H9 (cell line): ENCODE data around the gene PLXNB1. TPM values are rescaled to one million over a fixed set of nuclear protein-coding genes. Genes with fewer than 3 reads are reported as not detected.

Source experiments
- DNase-seq: peaks from one replicate; pipeline ENCODE4 v3.0.0-alpha.2; 2017
- H2AFZ ChIP-seq: one replicate; pipeline ENCODE4 v1.6.1; 2013; ENCODE audit warnings: mild to moderate bottlenecking, low read length, control low read depth, moderate library complexity
- H2AK5ac ChIP-seq: 2 replicates; pipeline ENCODE4 v1.6.1; 2013; ENCODE audit warnings: low read length, control low read depth, mixed read lengths; ENCODE audit not compliant: insufficient read length
- H2BK120ac ChIP-seq: one replicate; pipeline ENCODE4 v1.6.1; 2013; ENCODE audit warnings: low read depth, mild to moderate bottlenecking, low read length, control low read depth, inconsistent platforms; ENCODE audit not compliant: poor library complexity, severe bottlenecking
- H2BK12ac ChIP-seq: 2 replicates; pipeline ENCODE4 v1.6.1; 2013; ENCODE audit warnings: low read length, control low read depth, mixed read lengths, low read depth; ENCODE audit not compliant: insufficient read length
- H2BK15ac ChIP-seq: 2 replicates; pipeline ENCODE4 v1.6.1; 2013; ENCODE audit warnings: low read depth, low read length, control low read depth
- H2BK20ac ChIP-seq: one replicate; pipeline ENCODE4 v1.6.1; 2013; ENCODE audit warnings: low read depth, mild to moderate bottlenecking, low read length, control low read depth, inconsistent platforms; ENCODE audit not compliant: poor library complexity, severe bottlenecking
- H2BK5ac ChIP-seq: 2 replicates; pipeline ENCODE4 v1.6.1; 2013; ENCODE audit warnings: low read length, control low read depth, mixed read lengths; ENCODE audit not compliant: insufficient read length
- H3K14ac ChIP-seq: 2 replicates; pipeline ENCODE4 v1.6.1; 2013; ENCODE audit warnings: low read length, control low read depth; ENCODE audit not compliant: insufficient read depth
- H3K18ac ChIP-seq: 2 replicates; pipeline ENCODE4 v1.6.1; 2013; ENCODE audit warnings: low read depth, mild to moderate bottlenecking, mixed read lengths, low read length, control low read depth; ENCODE audit not compliant: insufficient read length
- H3K23ac ChIP-seq: 2 replicates; pipeline ENCODE4 v1.6.1; 2013; ENCODE audit warnings: low read length, control low read depth, mixed read lengths, low read depth; ENCODE audit not compliant: insufficient read length
- H3K23me2 ChIP-seq: 2 replicates; pipeline ENCODE4 v1.6.1; 2013; ENCODE audit warnings: low read depth, mild to moderate bottlenecking, mixed read lengths, low read length, control low read depth; ENCODE audit not compliant: insufficient read length, poor library complexity, severe bottlenecking
- H3K27ac ChIP-seq: 2 replicates; pipeline ENCODE4 v1.5.1; 2013; ENCODE audit warnings: low read length, control low read depth, mixed read lengths, low read depth; ENCODE audit not compliant: insufficient read length
- H3K27me3 ChIP-seq: 2 replicates; pipeline ENCODE4 v1.6.1; 2013; ENCODE audit warnings: low read length, control low read depth, inconsistent platforms; ENCODE audit not compliant: insufficient read depth
- H3K4ac ChIP-seq: 2 replicates; pipeline ENCODE4 v1.6.1; 2013; ENCODE audit warnings: low read depth, mild to moderate bottlenecking, control low read depth, inconsistent platforms, low read length, moderate library complexity
- H3K4me1 ChIP-seq: 2 replicates; pipeline ENCODE4 v1.6.1; 2013; ENCODE audit warnings: low read length, control low read depth, inconsistent platforms; ENCODE audit not compliant: insufficient read depth
- H3K4me2 ChIP-seq: 2 replicates; pipeline ENCODE4 v1.6.1; 2013; ENCODE audit warnings: low read length, control low read depth, mixed read lengths; ENCODE audit not compliant: insufficient read length, insufficient read depth
- H3K56ac ChIP-seq: 2 replicates; pipeline ENCODE4 v1.6.1; 2013; ENCODE audit warnings: low read depth, mild to moderate bottlenecking, mixed read lengths, low read length, control low read depth; ENCODE audit not compliant: insufficient read length
- H3K79me1 ChIP-seq: 2 replicates; pipeline ENCODE4 v1.6.1; 2013; ENCODE audit warnings: low read depth, mild to moderate bottlenecking, moderate library complexity, low read length, control low read depth, inconsistent platforms; ENCODE audit not compliant: insufficient read depth, poor library complexity, severe bottlenecking
- H3K79me2 ChIP-seq: 2 replicates; pipeline ENCODE4 v1.6.1; 2013; ENCODE audit warnings: low read length, control low read depth, inconsistent platforms; ENCODE audit not compliant: insufficient read depth
- H3K9ac ChIP-seq: 2 replicates; pipeline ENCODE4 v1.6.1; 2013; ENCODE audit warnings: low read length, control low read depth, mixed read lengths; ENCODE audit not compliant: insufficient read length; ENCODE audit errors: extremely low read depth
- H3K9me3 ChIP-seq: one replicate; pipeline ENCODE4 v1.6.1; 2013; ENCODE audit warnings: low read depth, low read length, inconsistent platforms; ENCODE audit not compliant: control insufficient read depth
- H3T11ph ChIP-seq: one replicate; pipeline ENCODE4 v1.6.1; 2013; ENCODE audit warnings: mild to moderate bottlenecking, low read length, control low read depth, inconsistent platforms
- H4K20me1 ChIP-seq: one replicate; pipeline ENCODE4 v1.6.1; 2013; ENCODE audit not compliant: control insufficient read depth, insufficient read length, insufficient read depth
- H4K5ac ChIP-seq: 2 replicates; pipeline ENCODE4 v1.6.1; 2013; ENCODE audit warnings: low read depth, mild to moderate bottlenecking, mixed read lengths, low read length, control low read depth; ENCODE audit not compliant: insufficient read length
- H4K8ac ChIP-seq: replicated peaks from 2 replicates; pipeline ENCODE4 v1.6.1; 2013; ENCODE audit warnings: low read length, control low read depth, mixed read lengths, low read depth; ENCODE audit not compliant: insufficient read length
- H4K91ac ChIP-seq: 2 replicates; pipeline ENCODE4 v1.6.1; 2013; ENCODE audit warnings: low read depth, mild to moderate bottlenecking, moderate library complexity, mixed read lengths, low read length, control low read depth; ENCODE audit not compliant: insufficient read length
- H3K27ac Mint-ChIP-seq, 3 experiments: 2 replicates in 2 of 3; 3 replicates in 1 of 3; pipeline ENCODE4 v1.8.0; 2020 to 2021; ENCODE audit warnings: mixed read lengths in 3 of 3, mild to moderate bottlenecking in 1 of 3, moderate library complexity in 1 of 3
- H3K27me3 Mint-ChIP-seq: 2 replicates; pipeline ENCODE4 v1.8.0; 2021; ENCODE audit warnings: low read depth, mild to moderate bottlenecking, moderate library complexity, mixed read lengths
- H3K36me3 Mint-ChIP-seq, 3 experiments: 2 replicates in 2 of 3; 3 replicates in 1 of 3; pipeline ENCODE4 v1.8.0; 2020 to 2021; ENCODE audit warnings: low read depth in 3 of 3, mixed read lengths in 3 of 3; ENCODE audit not compliant: insufficient read depth in 1 of 3
- H3K4me1 Mint-ChIP-seq, 2 experiments: 2 replicates each; pipeline ENCODE4 v1.8.0; 2020; ENCODE audit warnings: mixed read lengths in 2 of 2
- H3K4me3 Mint-ChIP-seq, 2 experiments: 2 replicates in 1 of 2; 3 replicates in 1 of 2; pipeline ENCODE4 v1.8.0; 2020 to 2021; ENCODE audit warnings: mild to moderate bottlenecking in 2 of 2, mixed read lengths in 2 of 2, moderate library complexity in 1 of 2
- H3K9me3 Mint-ChIP-seq, 2 experiments: 2 replicates in 1 of 2; 3 replicates in 1 of 2; pipeline ENCODE4 v1.8.0; 2020; ENCODE audit warnings: mild to moderate bottlenecking in 2 of 2, mixed read lengths in 2 of 2, moderate library complexity in 1 of 2
- CTCF ChIP-seq: fragments of 200-600 bp; sonication (generic); conservative IDR thresholded peaks from 3 replicates; pipeline ENCODE4 v1.8.0; 2021; ENCODE audit warnings: antibody characterized with exemption, mild to moderate bottlenecking
- WGBS: extraction: QIAGEN DNeasy Blood & Tissue Kit; methylation state at CpG from one replicate; pipeline ENCODE4 v1.1.7; 2013; ENCODE audit warnings: missing lambda C conversion rate, low lambda C conversion rate, mixed read lengths; ENCODE audit not compliant: insufficient read length; ENCODE audit errors: extremely low coverage; 5-methylcytosine and 5-hydroxymethylcytosine counted together
- total RNA-seq: library from RNA; stranded (reverse); gene quantifications from 2 replicates; pipeline ENCODE4 v1.2.1, GENCODE V29; 2021

Gene PLXNB1
- total RNA-seq, 1 experiment from 2014 or later, result 184 TPM

GRCh38 chr3:48419149-48419548 is 10.7 kb downstream of the PLXNB1 start:
- Mint-ChIP-seq H3K27ac (no peak overlapping the region), H3K27me3 (no peaks in the 10 kb centered on the region), H3K9me3 (no peaks in the 10 kb centered on the region), H3K36me3 (peaks cover 41 to 81% (median 77%) of the 10 kb centered on the region in 3 experiments), H3K4me1 (no peaks in the 10 kb centered on the region), H3K4me3 (no peak overlapping the region)
- H3K79me2 ChIP-seq, result no peaks in the 10 kb centered on the region; the same call in 1 of the 2 replicates
- TF ChIP-seq CTCF, result no peak
- H2AFZ ChIP-seq, result no peak overlapping the region
- no peak overlapping the region for H3K23ac ChIP-seq
- DNase-seq, result no peak
- no peak overlapping the region for H2BK20ac ChIP-seq
- no peak overlapping the region for H3K14ac ChIP-seq
- H3K56ac ChIP-seq, result no peak overlapping the region
- no peak overlapping the region for H2BK120ac ChIP-seq
- no peaks in the 10 kb centered on the region for H4K20me1 ChIP-seq
- H4K5ac ChIP-seq, result no peak overlapping the region
- no peaks in the 10 kb centered on the region for H3K4me1 ChIP-seq
- no peaks in the 10 kb centered on the region for H3K27me3 ChIP-seq
- H2BK5ac ChIP-seq, result no peak overlapping the region
- no peak overlapping the region for H3K4ac ChIP-seq
- no peaks in the 10 kb centered on the region for H3K23me2 ChIP-seq
- H4K91ac ChIP-seq, result no peak overlapping the region
- H3K18ac ChIP-seq, result no peak overlapping the region
- no peaks in the 10 kb centered on the region for H3K9me3 ChIP-seq
- H4K8ac ChIP-seq, result no peak overlapping the region
- H3T11ph ChIP-seq, result no peak overlapping the region
- no peak overlapping the region for H3K4me2 ChIP-seq
- H3K79me1 ChIP-seq, result no peaks in the 10 kb centered on the region
- no peak overlapping the region for H2AK5ac ChIP-seq
- H3K27ac ChIP-seq, result no peak overlapping the region
- no peak overlapping the region for H2BK15ac ChIP-seq
- H3K9ac ChIP-seq, result no peak overlapping the region
- WGBS, result no CpG with 5 or more reads among the region's 9 CpGs
- no peak overlapping the region for H2BK12ac ChIP-seq
